ENCODE results near the gene HCN3. TPM values are rescaled to one million over a fixed set of nuclear protein-coding genes. Genes with fewer than 3 reads are reported as not detected.
A peak's percentile ranks its signal among the peaks of the same experiment; 100 is the strongest.

The HCN3 gene
- total and polyA plus RNA-seq, 2 of the 13 experiments (the other 11 are each of a cell fraction or from before 2014, with no cell fraction given) = 2.4 to 10.2 TPM

GRCh38 chr1:155277070-155277901, at the start of gene HCN3 (continued):
- TF ChIP-seq, protein P1, sequence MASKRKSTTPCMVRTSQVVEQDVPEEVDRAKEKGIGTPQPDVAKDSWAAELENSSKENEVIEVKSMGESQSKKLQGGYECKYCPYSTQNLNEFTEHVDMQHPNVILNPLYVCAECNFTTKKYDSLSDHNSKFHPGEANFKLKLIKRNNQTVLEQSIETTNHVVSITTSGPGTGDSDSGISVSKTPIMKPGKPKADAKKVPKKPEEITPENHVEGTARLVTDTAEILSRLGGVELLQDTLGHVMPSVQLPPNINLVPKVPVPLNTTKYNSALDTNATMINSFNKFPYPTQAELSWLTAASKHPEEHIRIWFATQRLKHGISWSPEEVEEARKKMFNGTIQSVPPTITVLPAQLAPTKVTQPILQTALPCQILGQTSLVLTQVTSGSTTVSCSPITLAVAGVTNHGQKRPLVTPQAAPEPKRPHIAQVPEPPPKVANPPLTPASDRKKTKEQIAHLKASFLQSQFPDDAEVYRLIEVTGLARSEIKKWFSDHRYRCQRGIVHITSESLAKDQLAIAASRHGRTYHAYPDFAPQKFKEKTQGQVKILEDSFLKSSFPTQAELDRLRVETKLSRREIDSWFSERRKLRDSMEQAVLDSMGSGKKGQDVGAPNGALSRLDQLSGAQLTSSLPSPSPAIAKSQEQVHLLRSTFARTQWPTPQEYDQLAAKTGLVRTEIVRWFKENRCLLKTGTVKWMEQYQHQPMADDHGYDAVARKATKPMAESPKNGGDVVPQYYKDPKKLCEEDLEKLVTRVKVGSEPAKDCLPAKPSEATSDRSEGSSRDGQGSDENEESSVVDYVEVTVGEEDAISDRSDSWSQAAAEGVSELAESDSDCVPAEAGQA (IDR thresholded peaks at IDR 0.05; ENCODE audit: low read depth) = no peak
- TF ChIP-seq, protein P1 (CRISPR knock-in tag; IDR thresholded peaks at IDR 0.05; ENCODE audit: borderline replicate concordance) = no peak
- 0 out of 2 replicates have a peak, but pooled peaks have one; percentile 63 for TF ChIP-seq ETV6 (CRISPR knock-in tag; conservative IDR thresholded peaks at IDR 0.05)
- TF ChIP-seq NR3C1 (CRISPR knock-in tag; IDR thresholded peaks at IDR 0.05) = no peak
- TF ChIP-seq ZNF44 (CRISPR knock-in tag; IDR thresholded peaks at IDR 0.05) = no peak
- TF ChIP-seq ZNF446 (CRISPR knock-in tag; IDR thresholded peaks at IDR 0.05) = peak; percentile 70; the same call in 1 of the 2 replicates
- no peak for TF ChIP-seq EP300 (IDR thresholded peaks at IDR 0.05; ENCODE audit: low read depth in 2 of 2, low read length in 2 of 2)
- no peak for TF ChIP-seq EP300 (CRISPR knock-in tag; IDR thresholded peaks at IDR 0.05; ENCODE audit: borderline replicate concordance)
- TF ChIP-seq TEAD3 (CRISPR knock-in tag; optimal IDR thresholded peaks at IDR 0.05; ENCODE audit: borderline replicate concordance) = no peak
- TF ChIP-seq EHMT2 (IDR thresholded peaks at IDR 0.05; ENCODE audit: borderline replicate concordance, low read depth, low read length) = no peak
- no peak for TF ChIP-seq SMAD1 (CRISPR knock-in tag; IDR thresholded peaks at IDR 0.05; ENCODE audit: borderline replicate concordance, low read depth)
- peak; percentile 43; the same call in 1 of the 2 replicates for TF ChIP-seq ZMYM3 (CRISPR knock-in tag; IDR thresholded peaks at IDR 0.05)
- TF ChIP-seq ZSCAN21 (CRISPR knock-in tag; IDR thresholded peaks at IDR 0.05; ENCODE audit: borderline replicate concordance) = 0 out of 2 replicates have a peak, but pooled peaks have one; percentile 60
- peak; percentile 89 for TF ChIP-seq MXD4 (CRISPR knock-in tag; IDR thresholded peaks at IDR 0.05)
- TF ChIP-seq ZNF549 (CRISPR knock-in tag; IDR thresholded peaks at IDR 0.05) = no peak
